Stimulated activated CD4-positive, alpha-beta T cell treated with anti-CD3 and anti-CD28 coated beads, Interleukin-12 subunit alpha, Interleukin-12 subunit beta, amount 100 ng/mL, for 48 hours (primary cell): ENCODE data around the gene CTNNAL1.
"Not testable (repeated sequence)": the region's sequence is repeated elsewhere in the genome, so short reads cannot be mapped to it uniquely, and the experiment has no call there.

Experiments used
- DNase-seq, 3 donors: peaks; one replicate each; pipeline ENCODE4 v3.0.0-alpha.2; 2020; ENCODE audit warnings: low read depth in 2 of 3, low spot score in 1 of 3

The CTNNAL1 gene

DNA sequence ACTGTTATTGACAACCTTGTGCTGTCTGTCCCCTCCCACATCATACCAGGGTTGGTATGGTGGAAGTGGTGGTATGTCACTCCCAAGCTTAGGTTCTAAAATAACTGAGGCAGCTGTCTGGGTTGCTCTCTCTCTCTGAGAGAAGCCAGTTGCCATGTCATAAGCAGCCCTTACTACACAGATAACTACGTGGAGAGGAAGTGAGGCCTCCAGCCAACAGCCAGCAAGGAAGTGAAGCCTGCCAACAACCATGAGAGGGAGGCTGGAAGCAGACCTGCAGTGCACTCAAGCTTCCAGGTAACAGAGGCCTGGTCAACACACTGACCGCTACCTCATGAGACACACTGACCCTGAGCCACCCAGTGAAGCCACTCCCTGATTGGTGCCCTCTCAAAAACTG is 18.6 kb downstream of the CTNNAL1 start:
- DNase-seq, result no peak

DNA sequence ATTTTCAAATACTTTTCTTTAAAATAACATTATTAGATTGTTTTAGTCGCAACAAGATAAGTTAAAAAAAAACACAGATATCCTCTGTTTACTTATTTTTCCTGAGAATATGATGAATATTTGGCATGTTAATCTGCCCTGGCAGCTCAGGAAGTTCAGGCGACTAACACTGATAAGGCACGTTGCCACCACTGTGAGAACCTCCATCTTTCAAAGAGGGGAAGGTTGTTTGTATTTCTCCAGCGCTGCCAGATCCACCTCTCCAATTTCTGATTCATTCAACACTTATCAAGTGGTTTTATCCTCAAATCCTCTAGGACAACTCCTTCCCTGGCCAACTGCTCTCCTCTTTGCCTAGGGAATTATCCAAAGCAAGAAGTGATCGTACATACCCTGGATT is 21.8 kb downstream of the CTNNAL1 start:
- DNase-seq, result no peak

DNA sequence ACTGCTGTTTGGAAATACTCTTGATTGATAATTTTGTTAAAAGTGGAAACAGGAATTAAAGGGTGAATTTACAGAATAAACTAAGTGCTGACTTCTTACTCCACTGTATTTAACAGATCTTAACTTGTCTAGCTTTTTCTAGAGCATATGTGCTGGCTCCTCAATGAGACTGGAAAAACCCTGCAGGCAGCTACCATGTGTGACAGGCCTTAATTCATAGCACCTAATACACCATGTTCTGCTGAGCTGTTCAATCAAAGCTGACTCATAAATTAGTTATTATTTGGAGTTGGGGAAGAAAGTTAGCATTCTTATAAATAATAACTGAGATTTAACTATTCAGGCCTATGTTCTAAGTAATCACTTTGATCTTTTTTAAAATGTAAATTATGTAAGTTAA is 29.4 kb downstream of the CTNNAL1 start:
- no peak for DNase-seq

DNA sequence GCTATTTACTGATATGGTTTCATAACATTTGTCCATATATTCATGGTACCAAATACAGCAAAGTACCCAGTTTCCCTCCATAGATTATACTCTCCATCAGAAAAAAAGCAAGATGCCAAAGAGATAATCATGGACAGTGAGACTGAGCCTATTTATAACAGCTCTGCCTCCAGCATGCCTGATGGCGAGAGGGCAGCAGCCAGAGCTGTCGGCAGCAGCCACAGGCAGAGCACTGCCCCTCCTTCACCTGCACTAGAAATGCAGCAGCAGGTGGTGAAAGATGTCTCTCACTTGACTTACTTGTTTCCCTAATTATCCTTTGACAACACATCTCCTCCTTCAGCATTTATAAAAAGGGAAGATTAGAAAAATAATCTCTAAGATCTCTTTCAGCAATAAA is 32.4 kb downstream of the CTNNAL1 start:
- no peak for DNase-seq

DNA sequence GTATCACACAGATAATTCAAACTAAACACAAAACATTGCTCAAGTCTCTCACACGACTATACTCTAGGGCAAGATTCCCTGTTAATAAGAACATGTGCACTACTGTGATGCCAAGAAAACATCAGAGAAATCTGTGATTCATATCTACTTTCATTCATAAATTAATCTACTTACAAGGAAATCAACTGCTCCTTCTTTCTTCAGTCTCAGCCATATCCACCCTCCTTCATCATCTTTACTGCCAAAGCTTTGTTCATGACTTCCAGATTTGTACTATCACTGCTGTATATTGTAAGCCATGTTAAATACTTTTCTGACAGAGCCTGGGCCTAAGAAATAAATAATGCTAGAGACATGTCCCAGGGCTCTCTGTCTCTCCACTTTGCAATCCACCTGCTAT is 35.1 kb downstream of the CTNNAL1 start:
- DNase-seq, result no peak

DNA sequence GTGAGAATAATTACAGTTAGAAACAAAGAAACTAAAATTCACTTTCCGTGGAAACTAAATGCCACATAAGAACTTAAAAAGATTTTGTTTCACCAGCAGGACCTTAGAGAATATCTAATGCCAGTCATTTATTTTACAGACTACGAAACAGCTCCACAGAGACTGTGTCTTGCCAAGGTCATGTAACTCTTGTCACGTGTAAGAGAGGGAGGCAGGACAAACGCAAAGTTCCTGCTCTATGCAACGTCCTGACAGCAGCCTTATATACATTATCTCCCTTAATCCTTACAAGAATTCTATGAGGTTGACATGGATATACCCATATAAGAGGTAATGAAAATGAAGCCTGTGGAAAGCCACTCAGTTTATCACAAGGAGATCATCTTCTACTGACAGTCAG is 39.4 kb downstream of the CTNNAL1 start:
- DNase-seq, result no peak

DNA sequence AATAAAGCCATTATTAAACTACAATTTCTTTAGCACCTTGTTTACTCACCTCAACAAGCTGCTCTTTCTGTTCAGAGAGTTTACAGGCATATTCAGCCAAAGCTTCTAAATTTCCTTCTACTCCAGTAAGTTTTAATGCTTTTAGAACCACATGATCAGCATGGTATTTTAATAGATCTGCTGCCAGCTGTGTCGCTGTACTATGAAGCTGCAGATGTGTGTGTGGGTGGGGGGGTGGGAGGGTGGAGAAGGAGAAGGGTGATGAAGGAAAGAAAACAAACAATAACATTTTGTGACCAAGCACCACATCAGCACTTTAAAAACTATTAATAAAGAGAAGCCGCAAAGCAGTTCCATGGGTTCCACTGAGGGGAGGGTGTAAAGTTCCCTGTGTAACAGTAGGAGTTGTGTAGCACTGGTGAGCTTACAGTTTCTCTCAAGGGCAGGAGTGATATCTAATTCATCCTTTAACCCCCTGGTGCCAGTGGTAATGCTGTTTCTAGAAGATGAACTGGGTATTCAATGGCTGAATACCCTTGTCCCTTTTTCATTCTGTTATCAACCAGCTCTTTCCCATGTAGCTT is 40.6 kb downstream of the CTNNAL1 start:
- DNase-seq, result no peak

DNA sequence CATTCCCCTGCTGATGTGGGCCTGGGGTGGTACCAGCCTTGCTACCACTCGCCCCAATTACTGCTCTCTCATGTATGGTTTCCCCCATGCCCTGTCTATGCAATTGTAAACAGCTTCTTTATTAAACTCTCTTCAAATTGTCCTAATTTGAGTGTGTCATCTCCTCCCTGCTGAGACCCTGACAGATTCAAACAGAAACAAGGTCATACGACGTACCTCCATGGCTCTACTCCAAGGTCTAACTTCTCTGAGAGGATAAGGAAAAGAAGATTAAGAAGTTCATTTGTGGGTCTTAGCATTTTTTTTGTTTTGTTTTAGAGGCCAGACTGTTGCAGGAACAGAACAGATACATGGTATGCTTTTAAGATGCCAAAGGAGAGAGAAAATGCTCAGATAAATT is 41.1 kb downstream of the CTNNAL1 start:
- no peak for DNase-seq

DNA sequence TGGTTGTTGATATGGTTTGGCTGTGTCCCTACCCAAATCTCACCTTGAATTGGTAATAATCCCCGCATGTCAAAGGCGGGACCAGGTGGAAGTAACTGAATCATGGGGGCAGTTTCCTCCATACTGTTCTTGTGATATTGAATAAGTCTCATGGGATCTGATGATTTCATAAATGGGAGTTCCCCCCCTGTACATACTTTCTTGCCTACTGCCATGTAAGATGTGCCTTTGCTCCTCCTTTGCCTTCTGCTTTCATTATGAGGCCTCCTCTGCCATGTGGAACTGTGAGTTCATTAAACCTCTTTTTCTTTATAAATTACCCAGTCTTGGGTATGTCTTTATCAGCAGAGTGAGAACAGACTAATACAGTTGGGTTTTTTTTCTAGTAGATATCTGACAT is 41.9 kb downstream of the CTNNAL1 start:
- not testable (repeated sequence) for DNase-seq

DNA sequence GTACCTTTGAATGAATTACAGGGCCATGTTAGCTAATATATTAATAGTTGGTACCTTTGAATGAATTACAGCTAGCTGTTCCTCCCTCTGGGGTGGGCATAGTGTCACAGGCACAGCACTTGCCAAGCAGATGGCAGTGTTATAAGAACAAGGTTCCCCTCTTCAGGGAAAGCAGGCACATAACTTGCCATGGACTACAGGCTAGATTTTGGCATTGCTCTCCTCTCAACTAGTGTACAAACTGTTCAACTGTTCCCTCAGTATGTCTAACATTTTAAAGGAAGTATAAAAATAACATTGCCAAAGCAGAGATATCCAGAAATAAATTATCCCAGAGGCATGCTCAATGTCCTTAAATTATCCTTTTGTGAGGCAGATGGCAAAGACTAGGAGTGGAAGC is 45.4 kb downstream of the CTNNAL1 start:
- no peak for DNase-seq

DNA sequence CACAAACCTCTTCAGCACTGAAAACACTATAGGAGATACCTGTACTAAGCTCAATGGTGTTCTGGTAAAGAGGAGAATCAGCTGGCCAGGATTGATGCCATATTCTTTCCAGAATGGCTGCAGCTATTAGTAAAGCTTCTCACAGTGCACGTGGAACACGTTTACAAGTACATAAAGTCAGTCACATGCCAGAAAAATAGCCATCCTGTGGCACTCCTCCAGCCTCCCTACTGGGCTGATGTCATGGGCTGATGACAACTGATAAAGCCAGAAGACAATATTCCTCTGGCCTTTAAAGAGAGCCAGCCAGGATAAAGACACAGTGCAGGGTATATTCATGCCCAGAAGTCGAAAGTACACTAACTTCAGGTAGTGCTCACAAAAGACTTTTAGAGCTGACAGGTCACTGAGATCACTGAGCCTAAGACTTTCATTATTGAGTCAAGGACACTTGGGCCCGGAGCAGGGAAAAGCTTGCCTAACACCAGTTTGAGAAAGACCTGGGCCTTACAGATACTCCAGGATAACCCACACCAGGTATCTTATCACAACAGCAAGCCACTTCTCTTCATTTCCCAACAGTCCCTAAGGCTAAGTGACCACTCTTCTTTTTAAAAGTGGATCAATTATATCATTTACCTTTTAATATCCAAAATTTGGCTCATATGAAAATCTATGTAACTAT is 49.7 kb downstream of the CTNNAL1 start:
- no peak for DNase-seq

DNA sequence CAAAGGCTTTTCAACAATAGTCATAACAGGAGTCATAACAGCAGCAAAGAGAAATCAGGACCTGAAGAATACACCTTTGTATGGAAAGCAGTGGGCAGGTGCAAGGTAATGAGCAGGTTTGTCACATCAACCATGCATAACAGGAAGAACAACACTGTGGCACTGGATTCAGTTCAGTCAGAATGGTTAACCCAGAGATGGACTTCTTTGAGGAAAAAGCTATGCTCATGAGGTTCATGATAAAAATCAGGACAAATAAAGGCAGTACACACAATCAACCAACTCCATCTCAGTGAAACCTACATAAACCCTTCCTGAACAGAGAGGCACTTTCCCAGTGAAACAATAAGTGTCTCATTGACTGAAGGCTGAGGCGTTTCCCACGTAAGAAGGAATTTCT is 52.1 kb downstream of the CTNNAL1 start:
- no peak for DNase-seq

DNA sequence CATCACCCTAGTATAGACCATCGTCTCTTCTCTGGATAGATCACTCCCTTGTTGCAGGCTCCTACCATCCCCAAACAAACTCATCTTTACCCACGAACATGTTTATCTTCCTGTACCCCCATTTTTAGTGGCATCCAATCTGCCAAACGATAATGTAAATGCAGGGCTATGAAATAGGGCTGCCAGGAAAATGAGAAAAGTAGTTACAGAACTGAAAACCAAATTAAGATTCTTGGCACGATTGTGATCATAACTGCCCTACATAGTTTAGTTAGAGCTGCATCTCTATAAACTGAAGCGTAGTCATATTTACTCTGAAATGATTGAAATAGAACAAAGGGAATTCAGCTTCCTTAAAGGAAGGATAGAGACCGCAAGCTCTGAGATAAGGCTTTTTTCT is 53.0 kb downstream of the CTNNAL1 start:
- DNase-seq, result no peak

DNA sequence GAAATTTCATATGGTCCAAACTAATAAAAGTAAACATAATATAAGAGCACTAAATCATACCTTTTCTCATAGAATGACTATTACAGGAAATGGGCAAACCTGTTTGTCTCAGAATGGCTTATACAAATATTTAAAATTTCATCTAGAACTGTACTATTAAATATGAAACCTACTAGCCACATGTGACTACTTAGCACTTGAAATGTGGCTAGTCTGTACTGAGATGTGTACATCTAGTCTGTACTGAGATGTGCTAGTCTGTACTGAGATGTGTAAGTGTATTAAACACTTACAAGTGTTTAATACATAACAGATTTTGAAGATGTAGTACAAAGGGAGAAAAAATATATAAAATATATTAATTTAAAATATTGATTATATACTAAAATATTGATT is 56.7 kb downstream of the CTNNAL1 start:
- DNase-seq, result no peak

DNA sequence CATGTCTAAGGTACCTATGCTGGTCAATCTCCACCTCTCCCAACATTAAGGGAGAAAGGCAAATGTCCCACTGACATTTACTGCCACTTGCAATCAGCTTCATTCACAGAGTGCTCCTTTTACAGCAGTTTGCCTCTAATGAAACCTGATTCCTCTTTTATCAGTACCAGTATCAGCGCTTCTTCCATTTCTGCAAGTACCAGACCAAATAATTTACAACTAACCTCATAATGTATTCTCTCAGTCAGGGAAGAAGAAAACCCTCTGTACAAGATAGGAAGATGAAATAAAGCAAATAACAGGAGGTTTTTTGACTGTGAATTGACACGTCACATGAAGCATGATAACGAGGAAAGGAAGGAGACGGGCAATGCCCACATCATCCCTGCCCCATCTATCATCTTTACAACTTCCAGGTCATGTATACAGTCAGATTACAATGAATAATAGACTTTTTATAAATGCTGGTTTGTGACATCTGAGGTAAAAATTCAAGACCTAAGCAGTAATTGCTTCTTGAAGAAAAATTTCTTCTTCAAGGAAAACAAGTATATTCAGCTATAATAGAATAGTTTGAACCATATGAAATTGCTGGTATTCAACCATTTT is 57.2 kb downstream of the CTNNAL1 start:
- DNase-seq, result no peak

DNA sequence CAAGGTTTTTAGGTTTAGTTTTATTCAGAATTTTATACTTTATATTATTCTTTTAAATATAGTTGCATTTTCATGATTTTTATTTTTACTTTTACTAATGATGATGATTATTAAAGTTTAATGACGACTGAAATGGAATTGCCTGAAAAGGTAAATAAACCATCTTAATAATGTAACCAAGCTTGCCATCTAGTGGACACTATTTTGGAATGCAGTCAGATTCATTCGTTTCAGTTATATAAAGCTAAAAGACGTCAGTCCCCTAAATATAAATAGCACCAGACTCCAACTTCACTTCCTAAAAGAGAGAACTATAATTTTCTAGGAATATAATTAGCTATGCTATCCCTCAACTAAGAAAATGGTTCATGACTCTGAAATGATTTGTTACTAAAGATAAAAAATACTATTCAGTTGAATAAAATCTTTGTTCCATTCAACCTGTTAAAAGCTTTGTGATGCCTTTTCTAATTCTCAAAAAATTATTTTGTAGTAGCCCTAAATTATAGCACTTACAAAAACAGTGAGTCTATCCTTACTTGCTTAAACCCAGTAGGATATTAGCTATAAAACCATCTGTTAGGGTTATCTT is 59.2 kb downstream of the CTNNAL1 start:
- no peak for DNase-seq

DNA sequence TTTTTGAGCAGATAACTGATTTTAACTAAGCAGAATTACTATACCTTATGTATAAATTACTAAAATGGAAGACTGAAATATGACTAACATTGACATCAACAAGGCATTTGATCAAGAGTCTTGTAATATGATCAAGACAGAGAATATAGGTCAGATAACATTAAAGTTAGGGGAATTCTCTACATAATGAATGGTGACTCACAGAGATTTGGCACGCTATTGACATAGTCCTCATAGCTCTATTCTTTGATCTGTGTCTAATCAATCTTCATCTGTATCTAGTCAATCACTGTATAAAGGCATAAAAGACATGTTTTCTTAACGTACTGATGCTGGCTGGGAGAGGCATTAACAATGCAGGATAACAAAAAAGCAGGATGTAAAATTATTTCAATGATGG is 61.7 kb downstream of the CTNNAL1 start:
- DNase-seq, result no peak

DNA sequence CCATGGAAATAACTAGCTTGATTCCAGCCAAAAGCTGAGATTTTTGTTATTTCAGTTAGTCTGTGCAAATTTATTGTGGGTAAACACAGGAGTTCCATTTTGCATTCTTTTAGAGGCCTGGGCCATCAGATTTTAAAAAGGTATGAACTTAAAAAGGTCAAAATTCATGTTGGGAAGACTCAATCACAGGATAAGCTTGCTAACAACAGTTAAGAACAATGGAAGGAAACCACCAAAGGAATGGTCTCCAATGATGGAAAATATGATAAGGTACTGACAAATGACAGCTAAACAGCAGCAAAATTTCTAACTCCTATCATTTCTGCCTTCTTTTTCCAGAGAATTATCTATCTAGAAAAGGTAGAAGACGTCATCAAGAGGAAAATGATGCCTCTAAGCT is 63.1 kb downstream of the CTNNAL1 start:
- DNase-seq, result no peak

DNA sequence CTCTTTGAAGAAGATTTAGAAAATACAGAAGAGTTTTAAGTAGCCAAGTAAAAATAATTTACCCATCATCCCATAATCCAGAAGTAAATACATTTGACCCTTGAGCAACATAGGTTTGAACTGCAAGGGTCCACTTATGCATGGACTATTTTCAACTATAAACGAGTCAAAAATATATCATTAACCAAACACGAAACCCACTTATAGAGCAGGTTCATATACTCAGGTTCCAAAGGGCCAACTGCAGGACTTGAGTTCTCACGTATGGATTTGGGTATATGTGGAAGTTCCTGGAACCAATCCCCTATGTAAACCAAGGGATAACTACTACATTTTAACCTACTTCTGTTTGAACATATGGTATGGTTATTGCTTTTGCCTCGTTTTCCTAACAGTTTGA is 73.3 kb downstream of the CTNNAL1 start:
- no peak for DNase-seq

DNA sequence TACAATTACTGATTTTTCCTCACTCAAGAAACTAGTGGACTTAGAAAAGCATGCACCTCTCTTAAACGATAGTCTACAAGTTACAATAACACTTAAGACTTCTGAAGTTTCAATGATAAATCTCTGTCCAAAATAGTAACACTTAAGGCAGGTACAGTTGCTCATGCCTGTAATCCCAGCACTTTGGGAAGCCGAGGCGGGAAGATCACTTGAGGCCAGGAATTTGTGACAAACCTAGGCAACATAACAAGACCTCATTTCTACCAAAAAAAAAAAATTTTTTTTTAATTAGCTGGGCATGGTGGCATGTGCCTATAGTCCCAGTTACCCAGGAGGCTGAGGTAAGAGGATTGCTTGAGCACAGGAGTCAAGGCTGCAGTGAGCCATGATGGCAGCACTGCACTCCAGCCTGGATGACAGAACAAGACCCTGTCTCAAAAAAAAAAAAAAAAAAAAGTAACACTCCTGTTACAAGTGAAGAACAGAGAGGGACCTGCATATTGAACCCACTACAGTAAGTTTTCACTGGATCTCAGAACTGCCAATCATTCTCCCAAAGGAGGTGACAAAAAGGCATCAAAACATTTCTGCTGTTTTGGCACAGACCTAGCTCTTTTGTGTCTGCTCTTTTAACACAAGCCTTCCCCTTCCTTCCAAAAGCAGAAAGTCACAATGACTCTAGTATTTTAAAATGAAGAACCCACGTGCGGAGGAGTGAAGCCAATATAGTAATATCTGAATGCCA is 75.6 kb downstream of the CTNNAL1 start:
- no peak for DNase-seq

DNA sequence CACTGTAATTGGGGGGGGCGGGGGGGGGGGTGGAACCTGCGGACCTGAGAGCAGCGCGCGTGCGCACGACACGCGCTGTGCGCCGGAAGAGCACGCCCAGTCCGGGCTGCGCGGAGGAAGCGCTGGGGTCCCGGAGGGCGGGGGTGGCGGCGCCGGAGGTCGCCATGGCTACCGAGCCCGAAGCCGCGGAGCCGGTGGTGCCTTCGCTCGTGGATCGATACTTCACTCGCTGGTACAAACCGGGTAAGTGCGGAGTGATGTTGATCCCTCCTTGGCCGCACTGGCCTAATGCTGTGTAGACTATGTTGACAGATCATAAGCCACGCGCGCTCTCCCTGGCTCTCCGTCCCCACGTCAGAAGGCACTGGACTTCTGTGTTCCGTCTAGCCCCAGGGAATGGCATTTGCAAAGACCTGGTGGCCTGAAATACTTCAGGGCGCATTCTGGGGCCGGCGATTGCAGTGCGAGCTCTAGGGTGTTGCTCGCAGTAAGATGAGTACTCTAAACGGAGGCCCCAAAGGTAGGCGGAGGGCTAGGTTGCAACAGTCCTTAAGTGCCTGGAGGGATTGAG is 78.9 kb downstream of the CTNNAL1 start, which contains the start of gene ABITRAM:
ABITRAM (plus strand) TSS at position 78 of the 571 bp plus-strand sequence; CDS start at position 165, 87 bp downstream.
- peak; percentile 42 to 71 (median 50) for DNase-seq
